Suprapubic skin (tissue), 4 donors: Measurements from ENCODE around the gene ENTPD2. TPM values are rescaled to one million over a fixed set of nuclear protein-coding genes. Genes with fewer than 3 reads are reported as not detected.

Experiments
- DNase-seq, 2 donors: peaks; one replicate each; pipeline ENCODE4 v3.0.0-alpha.2; 2019; ENCODE audit warnings: low spot score in 2 of 2
- H3K27ac ChIP-seq: fragments of 200-600 bp; sonication (generic); one replicate; pipeline ENCODE4 v1.5.1; 2019
- H3K27me3 ChIP-seq: fragments of 200-600 bp; sonication (generic); one replicate; pipeline ENCODE4 v1.5.1; 2019
- H3K36me3 ChIP-seq: fragments of 200-600 bp; sonication (generic); one replicate; pipeline ENCODE4 v1.5.1; 2019
- H3K4me1 ChIP-seq: fragments of 200-600 bp; sonication (generic); one replicate; pipeline ENCODE4 v1.5.1; 2019
- H3K4me3 ChIP-seq: fragments of 200-600 bp; sonication (generic); one replicate; pipeline ENCODE4 v1.5.1; 2019; ENCODE audit warnings: mild to moderate bottlenecking
- H3K9me3 ChIP-seq: fragments of 200-600 bp; sonication (generic); one replicate; pipeline ENCODE4 v1.5.1; 2019
- EP300 ChIP-seq: sonication (generic); formaldehyde crosslinking; IDR thresholded peaks from one replicate; pipeline ENCODE4 v1.6.1; 2017; ENCODE audit warnings: antibody characterized with exemption
- POLR2A ChIP-seq, 2 donors: fragments of 450-650 bp; IDR thresholded peaks; one replicate each; pipeline ENCODE4 v1.6.1; 2017; ENCODE audit warnings: antibody characterized with exemption in 2 of 2, mild to moderate bottlenecking in 2 of 2, moderate library complexity in 2 of 2
- POLR2AphosphoS5 ChIP-seq, 3 donors: sonication (generic); formaldehyde crosslinking; IDR thresholded peaks; one replicate each; pipeline ENCODE4 v1.6.1; 2017; ENCODE audit warnings: antibody characterized with exemption in 3 of 3
- WGBS: methylation state at CpG from one replicate; pipeline ENCODE4 v1.1.5; 2018; 5-methylcytosine and 5-hydroxymethylcytosine counted together
- total RNA-seq, 4 donors: library from RNA; depleted of rRNA; stranded (reverse); fragments of >200 nt; gene quantifications; one replicate each; pipeline ENCODE4 v1.1.0, GENCODE V29; 2016
- TF ChIP-seq, protein P1 (sequence below), 2 donors: fragments of 200-600 bp in 1 of 2; fragments of 450-650 bp in 1 of 2; sonication (generic) in 1 of 2; IDR thresholded peaks; one replicate each; pipeline ENCODE4 v1.5.1; 2016 to 2019; ENCODE audit warnings: antibody characterized with exemption in 2 of 2, mild to moderate bottlenecking in 1 of 2, moderate library complexity in 1 of 2

The ENTPD2 gene
- total RNA-seq, 4 donors from 2014 or later = 13.3 to 20.8 (median 16.7) TPM

GRCh38 chr9:137069508-137070091 is 15.7 kb upstream of the ENTPD2 start:
- Histone ChIP-seq H3K9me3 (no peaks in the 10 kb centered on the region), H3K27me3 (peaks cover 18% of the 10 kb centered on the region), H3K27ac (no peak overlapping the region), H3K4me1 (peaks cover 41% of the 10 kb centered on the region), H3K36me3 (no peaks in the 10 kb centered on the region), H3K4me3 (peak overlapping the region; percentile 56)
- DNase-seq = peak in 1 of 2 donors; percentile 65
- no peak for TF ChIP-seq EP300
- TF ChIP-seq, protein P1, sequence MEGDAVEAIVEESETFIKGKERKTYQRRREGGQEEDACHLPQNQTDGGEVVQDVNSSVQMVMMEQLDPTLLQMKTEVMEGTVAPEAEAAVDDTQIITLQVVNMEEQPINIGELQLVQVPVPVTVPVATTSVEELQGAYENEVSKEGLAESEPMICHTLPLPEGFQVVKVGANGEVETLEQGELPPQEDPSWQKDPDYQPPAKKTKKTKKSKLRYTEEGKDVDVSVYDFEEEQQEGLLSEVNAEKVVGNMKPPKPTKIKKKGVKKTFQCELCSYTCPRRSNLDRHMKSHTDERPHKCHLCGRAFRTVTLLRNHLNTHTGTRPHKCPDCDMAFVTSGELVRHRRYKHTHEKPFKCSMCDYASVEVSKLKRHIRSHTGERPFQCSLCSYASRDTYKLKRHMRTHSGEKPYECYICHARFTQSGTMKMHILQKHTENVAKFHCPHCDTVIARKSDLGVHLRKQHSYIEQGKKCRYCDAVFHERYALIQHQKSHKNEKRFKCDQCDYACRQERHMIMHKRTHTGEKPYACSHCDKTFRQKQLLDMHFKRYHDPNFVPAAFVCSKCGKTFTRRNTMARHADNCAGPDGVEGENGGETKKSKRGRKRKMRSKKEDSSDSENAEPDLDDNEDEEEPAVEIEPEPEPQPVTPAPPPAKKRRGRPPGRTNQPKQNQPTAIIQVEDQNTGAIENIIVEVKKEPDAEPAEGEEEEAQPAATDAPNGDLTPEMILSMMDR (IDR thresholded peaks at IDR 0.05) = no peak
- TF ChIP-seq POLR2A (IDR thresholded peaks at IDR 0.05) = no peak
- no peak for TF ChIP-seq POLR2AphosphoS5 (IDR thresholded peaks at IDR 0.05)
- WGBS = 20% methylated on average over 5 of the region's 52 CpGs

GRCh38 chr9:137068539-137069507 is 15.0 kb upstream of the ENTPD2 start:
- Histone ChIP-seq H3K36me3 (no peaks in the 10 kb centered on the region), H3K4me3 (peak overlapping the region; percentile 56), H3K27ac (no peak overlapping the region), H3K27me3 (peaks cover 18% of the 10 kb centered on the region), H3K9me3 (no peaks in the 10 kb centered on the region), H3K4me1 (peaks cover 49% of the 10 kb centered on the region)
- WGBS = 75% methylated on average over 4 of the region's 17 CpGs
- TF ChIP-seq POLR2AphosphoS5 (IDR thresholded peaks at IDR 0.05) (no peak), POLR2A (IDR thresholded peaks at IDR 0.05) (no peak), EP300 (no peak)
- TF ChIP-seq, protein P1 (IDR thresholded peaks at IDR 0.05) = no peak
- DNase-seq = peak in 1 of 2 donors; percentile 60

DNA sequence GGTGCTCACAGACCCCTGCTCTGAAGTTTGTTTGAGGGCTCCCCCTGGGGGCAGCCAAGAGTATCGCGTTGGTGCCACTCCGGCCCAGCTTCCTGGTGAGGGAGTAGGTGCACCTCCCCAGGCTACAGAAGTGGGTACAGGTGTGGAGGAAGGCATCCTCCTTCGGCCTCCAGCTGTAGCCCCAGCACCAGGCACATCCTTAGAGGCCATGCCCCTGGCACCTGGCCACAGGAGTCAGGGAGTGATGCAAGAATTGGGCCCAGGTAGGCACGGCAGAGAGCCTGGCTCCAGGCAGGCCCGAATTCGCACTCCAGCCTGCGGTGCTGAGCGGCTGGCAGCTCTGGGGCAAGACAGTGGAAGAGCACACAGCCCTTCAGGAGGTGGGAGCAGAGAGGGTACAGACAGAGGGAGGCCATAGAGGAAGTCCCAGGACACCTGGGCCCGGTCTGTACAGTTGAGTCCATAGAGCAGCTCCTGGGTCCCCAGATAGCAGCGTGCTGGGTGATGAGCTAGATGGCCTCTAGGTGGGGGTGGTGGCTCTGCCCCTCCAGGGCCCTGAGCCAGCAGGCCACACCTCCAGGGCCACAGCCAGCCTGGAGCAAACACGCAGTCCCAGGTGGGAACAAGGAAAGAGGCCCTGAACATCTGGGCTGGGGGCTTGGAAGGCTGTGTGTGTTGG is 14.1 kb upstream of the ENTPD2 start:
- WGBS = 37% methylated on average over 6 of the region's 12 CpGs

DNA sequence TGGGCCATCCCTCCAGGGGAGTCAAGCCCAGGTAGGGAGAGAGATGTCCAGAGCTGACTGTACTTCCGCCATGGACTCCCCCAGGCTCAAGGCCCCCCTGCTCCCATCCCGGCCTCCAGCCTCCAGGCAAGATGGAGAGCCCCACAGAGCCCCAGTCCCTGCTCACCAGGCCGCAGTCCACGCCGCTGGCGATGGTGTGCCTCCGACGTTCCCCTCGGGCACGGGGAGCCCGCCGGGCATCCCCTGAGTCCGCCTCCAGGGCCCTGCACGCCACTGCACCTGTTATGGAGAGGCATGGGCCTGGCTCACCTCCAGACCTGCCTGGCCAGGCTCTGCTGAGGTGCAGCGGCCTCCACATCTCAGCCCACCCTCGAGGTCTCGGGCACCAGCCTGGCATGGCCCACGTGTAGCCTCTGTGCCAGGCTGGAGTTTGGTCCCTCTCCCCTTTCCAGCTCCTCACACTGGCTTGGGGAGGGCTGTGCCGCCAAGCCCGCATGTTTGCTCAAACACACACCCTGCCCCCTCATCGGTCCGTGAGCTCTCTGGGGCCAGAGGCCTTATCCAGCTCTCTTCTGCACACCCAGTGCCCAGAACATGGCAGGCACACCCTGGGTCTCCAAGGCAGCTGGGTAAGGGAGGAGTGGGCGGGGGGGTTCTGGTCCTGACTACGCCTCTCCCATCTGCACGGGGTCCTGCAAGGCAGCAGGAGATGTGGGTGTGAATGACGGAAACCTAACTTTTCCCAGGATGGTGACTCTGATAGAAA is 12.4 kb upstream of the ENTPD2 start:
- Histone ChIP-seq H3K27ac (no peak overlapping the region), H3K27me3 (peaks cover 18% of the 10 kb centered on the region), H3K9me3 (no peaks in the 10 kb centered on the region), H3K4me3 (no peak overlapping the region), H3K36me3 (no peaks in the 10 kb centered on the region), H3K4me1 (peaks cover 72% of the 10 kb centered on the region)
- WGBS = 94% methylated on average over 21 of the region's 26 CpGs
- TF ChIP-seq POLR2A (IDR thresholded peaks at IDR 0.05) = no peak
- no peak for TF ChIP-seq POLR2AphosphoS5 (IDR thresholded peaks at IDR 0.05)
- TF ChIP-seq, protein P1 (IDR thresholded peaks at IDR 0.05) = no peak
- no peak for TF ChIP-seq EP300
- no peak for DNase-seq

More for the DNA sequence above, 14.1 kb upstream of the ENTPD2 start:
- peaks cover 57% of the 10 kb centered on the region for H3K4me1 ChIP-seq
- H3K27ac ChIP-seq = no peak overlapping the region
- no peaks in the 10 kb centered on the region for H3K9me3 ChIP-seq
- H3K36me3 ChIP-seq = no peaks in the 10 kb centered on the region
- H3K27me3 ChIP-seq = peaks cover 18% of the 10 kb centered on the region
- TF ChIP-seq, protein P1 (IDR thresholded peaks at IDR 0.05) = peak; percentile 59 to 73
- TF ChIP-seq POLR2A (IDR thresholded peaks at IDR 0.05) = no peak
- DNase-seq = no peak
- no peak overlapping the region for H3K4me3 ChIP-seq
